Ovary (tissue), 3 donors: ENCODE data around the gene RGS11.

Experiments used
- EP300 ChIP-seq: sonication (generic); formaldehyde crosslinking; IDR thresholded peaks from one replicate; pipeline ENCODE4 v1.6.1; 2017; ENCODE audit warnings: antibody characterized with exemption
- POLR2A ChIP-seq: fragments of 450-650 bp; IDR thresholded peaks from one replicate; pipeline ENCODE4 v1.6.1; 2017; ENCODE audit warnings: antibody characterized with exemption, mild to moderate bottlenecking, moderate library complexity
- TF ChIP-seq, protein P1 (sequence below), 3 donors: fragments of 450-650 bp in 2 of 3; fragments of 200-600 bp in 1 of 3; IDR thresholded peaks; one replicate each; pipeline versions ENCODE4 v1.5.1 to v1.8.0; 2016 to 2022; ENCODE audit warnings: antibody characterized with exemption in 3 of 3, mild to moderate bottlenecking in 1 of 3
- donor health status: DM: no; HTN: no; CAD: no.

DNA sequence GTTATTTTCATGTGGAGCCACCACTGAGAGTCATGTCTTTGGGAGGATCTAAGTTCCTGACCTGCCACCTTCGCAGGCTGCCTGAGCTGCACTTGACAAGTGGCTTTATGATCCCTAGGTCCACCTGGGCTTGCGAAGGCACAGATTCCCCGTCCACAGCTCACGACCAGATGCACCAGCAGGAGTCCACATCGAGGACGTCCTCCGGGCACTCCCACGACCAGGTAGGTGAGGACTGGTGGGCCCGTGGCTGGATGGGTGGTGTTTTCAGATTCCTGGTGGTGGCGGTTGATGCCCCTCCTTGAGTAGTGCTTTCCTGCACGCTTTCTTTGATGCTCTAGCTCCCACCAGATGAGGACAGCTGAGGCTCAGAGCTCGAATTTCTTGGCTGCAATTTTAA is 26.3 kb downstream of the RGS11 start:
- TF ChIP-seq, protein P1, sequence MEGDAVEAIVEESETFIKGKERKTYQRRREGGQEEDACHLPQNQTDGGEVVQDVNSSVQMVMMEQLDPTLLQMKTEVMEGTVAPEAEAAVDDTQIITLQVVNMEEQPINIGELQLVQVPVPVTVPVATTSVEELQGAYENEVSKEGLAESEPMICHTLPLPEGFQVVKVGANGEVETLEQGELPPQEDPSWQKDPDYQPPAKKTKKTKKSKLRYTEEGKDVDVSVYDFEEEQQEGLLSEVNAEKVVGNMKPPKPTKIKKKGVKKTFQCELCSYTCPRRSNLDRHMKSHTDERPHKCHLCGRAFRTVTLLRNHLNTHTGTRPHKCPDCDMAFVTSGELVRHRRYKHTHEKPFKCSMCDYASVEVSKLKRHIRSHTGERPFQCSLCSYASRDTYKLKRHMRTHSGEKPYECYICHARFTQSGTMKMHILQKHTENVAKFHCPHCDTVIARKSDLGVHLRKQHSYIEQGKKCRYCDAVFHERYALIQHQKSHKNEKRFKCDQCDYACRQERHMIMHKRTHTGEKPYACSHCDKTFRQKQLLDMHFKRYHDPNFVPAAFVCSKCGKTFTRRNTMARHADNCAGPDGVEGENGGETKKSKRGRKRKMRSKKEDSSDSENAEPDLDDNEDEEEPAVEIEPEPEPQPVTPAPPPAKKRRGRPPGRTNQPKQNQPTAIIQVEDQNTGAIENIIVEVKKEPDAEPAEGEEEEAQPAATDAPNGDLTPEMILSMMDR (IDR thresholded peaks at IDR 0.05), result no peak
- TF ChIP-seq POLR2A (no peak), EP300 (no peak)
